ENCODE results near the gene ERBB2.
"Not testable (repeated sequence)": the region's sequence is repeated elsewhere in the genome, so short reads cannot be mapped to it uniquely, and the experiment has no call there.

ERBB2 gene

GRCh38 chr17:39705786-39706348 lies 6.0 kb downstream of the ERBB2 start:
- no peak for DNase-seq

GRCh38 chr17:39706383-39706782 lies 6.5 kb downstream of the ERBB2 start:
- DNase-seq = no peak

- DNase-seq = no peak
Observed at GRCh38 chr17:39706921-39707337, 7.1 kb downstream of the ERBB2 start.

- no peak for DNase-seq
Observed at GRCh38 chr17:39709319-39709997, 9.6 kb downstream of the ERBB2 start.

- DNase-seq = no peak
Observed at GRCh38 chr17:39709998-39710964, 10.4 kb downstream of the ERBB2 start.

GRCh38 chr17:39711071-39711470 lies 11.2 kb downstream of the ERBB2 start:
- not testable (repeated sequence) for DNase-seq

- no peak for DNase-seq
Observed at GRCh38 chr17:39711851-39712250, 12.0 kb downstream of the ERBB2 start.

- no peak for DNase-seq
Observed at GRCh38 chr17:39714234-39714633, 14.4 kb downstream of the ERBB2 start.

- DNase-seq = no peak
Observed at GRCh38 chr17:39715375-39716072, 15.7 kb downstream of the ERBB2 start.

- DNase-seq = no peak
Observed at GRCh38 chr17:39716073-39716818, 16.4 kb downstream of the ERBB2 start.

GRCh38 chr17:39716879-39717536 lies 17.1 kb downstream of the ERBB2 start:
- DNase-seq = no peak

GRCh38 chr17:39717660-39718059 lies 17.8 kb downstream of the ERBB2 start:
- no peak for DNase-seq

GRCh38 chr17:39719563-39720355 lies 19.9 kb downstream of the ERBB2 start:
- no peak for DNase-seq

- no peak for DNase-seq
Observed at GRCh38 chr17:39722104-39722503, 22.2 kb downstream of the ERBB2 start.

GRCh38 chr17:39722965-39723848 lies 23.3 kb downstream of the ERBB2 start:
- DNase-seq = no peak

GRCh38 chr17:39724731-39725130 lies 24.9 kb downstream of the ERBB2 start:
- DNase-seq = no peak

- DNase-seq = not testable (repeated sequence)
Observed at GRCh38 chr17:39725923-39726322, 26.1 kb downstream of the ERBB2 start.

GRCh38 chr17:39726617-39727016 lies 26.8 kb downstream of the ERBB2 start:
- no peak for DNase-seq

- DNase-seq = no peak
Observed at GRCh38 chr17:39727556-39727955, 27.7 kb downstream of the ERBB2 start.

Data from NCI-H1048 (cell line).